Glomerular endothelial cell (primary cell): ENCODE measurements around the gene TMEM250. TPM values are rescaled to one million over a fixed set of nuclear protein-coding genes. Genes with fewer than 3 reads are reported as not detected.

ENCODE experiments used
- DNase-seq: peaks from one replicate; pipeline ENCODE4 v3.0.0-alpha.2; 2011; ENCODE audit warnings: low read depth, low spot score; ENCODE audit errors: extremely low read depth
- total RNA-seq: library from RNA; depleted of rRNA; stranded (reverse); fragments of >200 nt; gene quantifications from 2 replicates; pipeline ENCODE4 v1.2.3, GENCODE V29; 2015

TMEM250 gene
- total RNA-seq, 1 donor from 2014 or later: 67.3 TPM

DNA sequence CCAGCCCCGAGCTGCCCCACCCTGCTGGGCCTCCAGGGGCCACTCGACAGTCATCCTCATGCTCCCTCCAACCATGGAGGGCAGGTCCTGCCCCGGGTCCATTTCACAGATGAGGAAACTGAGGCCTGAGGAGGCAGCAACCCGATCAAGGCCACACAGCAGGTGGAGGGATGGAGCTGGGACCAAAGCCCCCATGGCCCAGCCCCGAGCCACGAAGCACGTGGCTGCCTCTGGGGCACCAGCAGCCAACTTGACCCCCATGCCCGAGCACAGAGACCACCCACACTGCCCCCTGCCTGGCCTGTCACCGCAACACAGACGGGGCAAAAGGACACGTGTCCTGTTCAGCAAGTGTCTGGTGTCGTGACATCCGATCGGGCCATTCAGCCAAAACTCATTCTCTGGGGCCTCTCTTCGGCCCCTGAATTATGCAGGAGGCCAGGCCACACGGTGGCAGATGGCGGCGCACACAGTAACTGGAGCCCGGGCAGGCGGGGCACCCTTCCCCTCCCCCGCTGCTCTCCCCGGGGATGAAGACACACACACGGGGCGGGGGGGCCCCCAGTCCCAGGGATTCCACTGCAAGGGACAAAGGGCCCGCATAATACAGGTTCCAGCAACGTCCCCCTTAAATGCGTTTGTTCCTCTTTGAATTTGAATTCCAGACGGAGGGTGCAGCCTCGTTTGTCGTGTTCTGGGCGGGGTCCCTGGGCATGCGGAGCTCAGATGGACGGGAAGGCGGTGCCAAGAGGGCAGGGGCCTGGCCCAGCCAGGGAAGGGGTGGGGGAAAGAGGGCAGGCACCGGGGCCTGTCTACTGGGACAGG lies 29.4 kb upstream of the TMEM250 start:
- no peak for DNase-seq

- no peak for DNase-seq
These were observed 28.6 kb upstream of the TMEM250 start for GRCh38 chr9:136147038-136147889.

DNA sequence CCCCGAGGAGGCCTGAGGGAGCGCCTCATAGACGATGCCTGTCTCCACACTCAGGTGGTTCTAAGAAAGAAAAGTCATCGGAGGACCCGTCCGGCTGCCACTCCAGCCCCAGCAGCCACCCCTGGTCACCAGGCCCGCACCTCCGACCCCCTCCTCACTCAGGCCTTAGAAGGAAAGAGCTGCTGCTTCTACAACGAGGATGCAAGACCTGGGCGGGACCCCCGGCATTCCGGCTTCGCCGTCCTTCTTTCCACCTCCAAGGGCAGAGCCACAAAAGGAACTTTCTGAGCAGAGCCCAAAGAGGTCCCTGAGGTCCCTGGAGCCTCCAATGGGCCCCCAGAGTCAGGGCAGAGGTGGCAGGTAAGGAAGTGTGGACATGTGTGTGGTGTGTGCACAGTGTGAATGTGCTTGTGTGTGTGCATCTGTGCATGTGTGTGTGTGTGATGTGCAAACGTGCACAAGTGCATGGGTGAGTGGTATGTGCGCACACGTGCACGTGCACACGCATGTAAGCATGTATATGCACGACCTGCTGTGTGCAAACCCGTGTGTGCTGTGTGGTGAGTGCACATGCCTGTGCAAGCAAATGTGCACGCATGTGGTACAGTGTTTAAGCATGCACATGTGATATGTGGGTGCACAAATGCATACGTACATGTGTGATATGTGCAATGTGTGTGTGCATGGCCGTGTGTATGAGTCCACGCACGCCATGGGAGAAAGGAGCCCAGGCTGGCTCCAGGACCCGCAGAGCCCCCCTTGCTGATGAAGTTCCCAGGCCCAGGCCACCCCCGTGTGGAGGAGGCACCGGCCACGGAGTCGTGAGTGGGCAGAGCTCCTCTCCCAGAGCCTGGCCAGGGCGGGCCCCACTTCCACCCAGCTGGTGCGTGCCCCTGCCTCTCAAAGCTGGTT lies 27.7 kb upstream of the TMEM250 start:
- no peak for DNase-seq

DNA sequence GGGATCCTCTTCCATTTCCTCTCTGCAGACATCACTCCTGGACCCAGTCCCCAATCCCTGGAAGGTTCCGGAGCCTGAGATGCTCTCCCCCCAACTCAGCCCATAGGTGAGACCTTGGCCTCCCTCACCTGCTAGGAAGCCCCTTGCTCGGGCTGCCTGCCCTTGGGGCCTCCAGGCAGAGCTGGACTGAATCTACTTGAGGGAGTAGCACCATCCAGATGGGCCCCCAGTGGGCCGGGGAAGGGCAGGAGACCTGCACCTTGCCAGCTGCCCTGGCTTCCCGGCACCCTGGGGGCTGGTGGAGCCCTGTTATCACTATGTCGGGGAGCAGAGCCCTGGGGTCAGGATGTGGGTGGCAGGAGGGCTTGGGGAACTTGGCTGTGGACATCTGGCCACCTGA lies 26.9 kb upstream of the TMEM250 start:
- DNase-seq: no peak

DNA sequence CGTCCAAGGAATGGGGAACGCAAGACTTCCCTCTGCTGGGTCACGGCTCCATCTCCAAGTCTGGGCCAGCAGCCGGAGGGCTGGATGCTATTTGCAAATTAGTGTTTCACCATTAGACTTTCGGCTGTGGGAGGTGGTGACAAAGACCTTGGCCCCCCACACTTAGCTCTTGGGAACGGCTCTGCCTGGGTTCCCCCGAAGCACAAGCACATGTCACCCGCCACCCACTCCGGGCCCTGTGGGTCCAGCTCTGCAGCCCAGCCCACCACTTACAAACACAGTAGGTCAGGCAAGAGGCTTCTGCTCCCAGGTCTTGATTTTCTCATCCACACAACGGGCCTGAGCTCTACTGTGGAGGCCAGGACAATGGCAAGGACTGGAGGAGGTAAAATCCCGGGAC lies 25.8 kb upstream of the TMEM250 start:
- no peak for DNase-seq

- no peak for DNase-seq
These were observed 24.7 kb upstream of the TMEM250 start for GRCh38 chr9:136143215-136144001.

- DNase-seq: no peak
These were observed 24.2 kb upstream of the TMEM250 start for GRCh38 chr9:136142859-136143214.

DNA sequence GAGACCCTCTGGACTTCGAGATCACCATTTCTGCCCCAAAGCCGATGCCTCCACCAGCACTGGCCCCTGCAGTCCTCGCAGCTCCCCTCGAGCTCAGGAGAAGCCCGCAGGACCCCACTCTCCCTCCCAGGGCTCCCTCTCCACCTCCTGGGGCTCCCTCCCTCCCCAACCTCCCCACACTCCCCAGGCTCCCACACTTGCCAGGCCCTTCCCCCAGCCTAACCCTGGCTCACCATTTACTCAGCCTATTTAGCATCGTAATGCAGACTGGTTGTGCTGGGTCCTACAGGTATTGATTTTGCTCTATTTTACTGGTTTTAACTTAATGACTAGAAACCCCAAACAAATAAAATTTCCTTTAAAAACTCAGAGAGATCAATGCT lies 23.7 kb upstream of the TMEM250 start:
- no peak for DNase-seq

DNA sequence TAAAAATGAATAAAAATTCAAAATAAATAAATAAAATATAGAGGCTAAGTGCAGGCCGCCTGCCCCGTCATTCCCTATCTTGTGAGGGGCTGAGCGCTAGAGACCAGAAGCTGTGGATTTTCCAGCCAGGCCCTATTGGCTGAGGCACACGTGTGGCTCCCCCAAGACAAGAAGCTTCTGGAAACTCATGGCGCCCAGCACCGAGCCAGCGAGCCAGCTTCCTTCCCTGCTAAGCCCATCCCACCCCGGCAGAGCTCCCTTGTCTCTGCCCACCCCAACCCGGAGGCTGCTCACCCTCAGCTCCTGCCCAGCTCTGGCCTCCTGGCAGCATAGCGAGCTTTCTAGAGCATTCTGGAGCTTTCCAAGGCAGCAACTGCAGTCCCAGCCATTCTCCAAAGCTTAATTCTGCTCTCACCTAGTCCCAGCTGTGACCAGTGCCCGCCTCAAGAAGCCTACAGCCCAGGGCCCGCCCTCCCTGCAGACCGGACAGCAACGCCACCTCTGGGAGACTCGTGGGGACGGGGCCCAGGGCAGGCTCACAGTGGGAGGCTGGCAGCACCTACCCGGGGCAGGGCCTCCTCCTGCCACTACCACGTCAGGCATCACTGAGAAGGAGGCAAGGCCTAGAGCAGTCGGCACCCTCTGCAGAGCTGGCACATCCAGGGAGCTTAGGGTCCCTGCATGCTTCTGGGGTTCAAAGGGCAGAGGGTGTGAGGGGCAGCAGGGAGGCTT lies 23.2 kb upstream of the TMEM250 start:
- no peak for DNase-seq

GRCh38 chr9:136140966-136141365 lies 22.3 kb upstream of the TMEM250 start:
- no peak for DNase-seq

GRCh38 chr9:136140046-136140445 lies 21.4 kb upstream of the TMEM250 start:
- DNase-seq: no peak

GRCh38 chr9:136138566-136138965 lies 19.9 kb upstream of the TMEM250 start:
- DNase-seq: no peak

GRCh38 chr9:136137321-136138265 lies 18.9 kb upstream of the TMEM250 start:
- DNase-seq: no peak

DNA sequence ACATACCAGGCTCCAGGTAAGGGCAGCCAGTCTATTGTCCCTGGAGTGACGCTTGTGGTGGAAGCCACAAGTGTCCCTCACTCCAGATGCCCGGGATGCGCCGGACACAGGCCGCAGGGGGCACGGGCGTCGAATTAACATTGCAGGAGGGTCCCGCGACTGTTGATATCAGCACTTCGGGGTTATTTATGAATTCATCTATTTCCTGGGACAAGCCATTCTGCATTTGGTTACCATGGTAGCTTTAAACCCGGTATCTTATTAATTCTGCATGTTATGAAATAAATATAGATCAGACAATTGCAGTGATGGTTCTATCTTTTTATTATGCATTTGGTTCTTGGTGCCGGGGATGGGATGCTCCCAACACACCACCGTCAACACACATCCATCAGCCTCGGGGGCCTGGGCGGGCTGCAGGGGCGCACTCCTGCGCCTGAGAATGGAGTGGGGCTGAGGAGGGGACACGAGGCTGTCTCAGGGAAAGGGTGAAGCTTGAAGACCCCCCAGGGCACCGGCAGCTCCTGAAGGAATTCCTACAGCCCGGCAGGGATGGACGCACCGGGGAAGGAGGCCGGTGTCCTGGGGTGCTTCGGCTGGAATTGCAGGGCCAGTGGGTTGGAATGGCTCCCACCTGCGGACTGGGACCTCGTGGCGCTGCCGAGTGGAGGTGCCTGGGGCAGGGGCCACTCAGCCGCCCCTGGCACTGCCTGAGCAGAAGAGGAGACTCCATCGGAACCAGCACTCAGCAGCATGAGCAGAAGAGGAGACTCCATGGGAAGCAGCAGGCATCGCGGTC lies 17.7 kb upstream of the TMEM250 start:
- no peak for DNase-seq

DNA sequence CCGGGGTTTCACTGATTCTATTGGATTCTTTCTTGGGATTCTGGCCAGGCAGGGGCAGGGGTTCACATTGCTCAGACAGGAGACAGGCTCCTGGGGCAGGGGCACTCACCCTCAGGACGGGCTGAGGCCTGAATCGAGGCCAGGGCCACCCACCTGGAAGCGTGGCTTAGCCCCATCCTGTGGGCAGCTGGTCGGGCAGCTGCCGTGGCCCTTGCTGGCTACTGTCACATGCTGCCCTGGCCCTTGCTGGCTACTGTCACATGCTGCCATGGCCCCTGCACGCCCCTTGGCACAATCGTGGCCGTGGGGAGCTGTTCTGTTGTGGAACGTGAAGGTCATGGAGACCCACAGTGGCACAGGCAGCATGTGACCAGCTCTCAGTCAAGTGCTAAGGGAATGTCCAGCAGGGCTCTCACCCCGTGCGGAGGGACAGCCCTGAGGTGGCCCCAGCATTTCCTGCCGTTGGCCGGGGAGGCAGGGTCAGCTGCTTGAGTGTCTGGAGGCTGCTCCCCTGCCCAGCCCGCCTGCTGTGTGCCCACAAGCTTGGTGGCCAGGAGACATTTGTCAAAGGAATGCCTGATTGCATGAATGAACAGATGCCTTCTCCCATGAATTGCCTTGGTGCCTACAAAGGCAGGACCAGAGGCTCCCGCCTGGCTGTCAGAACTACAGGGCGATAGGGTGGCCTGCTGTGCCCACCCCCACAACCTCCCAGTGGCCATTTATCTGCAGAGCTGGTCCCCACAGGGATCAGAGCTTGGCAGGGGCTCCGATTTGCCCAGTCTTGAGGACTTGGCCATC lies 16.9 kb upstream of the TMEM250 start:
- DNase-seq: no peak

DNA sequence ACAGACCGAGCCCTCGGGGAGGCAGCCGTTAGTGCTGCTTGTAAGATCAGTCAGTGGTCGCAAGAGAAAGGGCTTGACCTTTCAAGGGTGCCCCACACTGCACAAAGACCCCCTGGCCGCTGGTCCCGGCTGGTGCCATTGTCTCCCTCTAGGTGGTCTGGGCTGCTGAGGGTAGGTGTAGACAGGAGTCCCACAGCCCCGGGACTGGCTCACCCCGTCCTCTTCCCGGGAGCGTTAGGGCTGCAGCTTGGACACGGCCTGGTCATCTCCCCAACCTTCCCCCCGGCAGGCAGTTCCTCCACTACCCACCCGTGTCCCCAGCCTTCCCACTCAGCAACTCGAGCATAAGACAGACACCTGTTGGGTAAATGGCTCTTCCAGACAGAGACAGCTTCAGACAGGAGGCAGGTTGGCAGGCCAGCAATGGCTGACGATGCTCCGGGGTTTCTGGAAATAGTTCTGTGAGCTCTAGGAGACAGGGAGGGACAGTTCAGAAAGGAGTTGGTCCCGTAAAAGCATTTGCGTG lies 15.3 kb upstream of the TMEM250 start:
- DNase-seq: no peak
